HepG2 (cell line): Measurements from ENCODE around the gene DDX19B. TPM values are rescaled to one million over a fixed set of nuclear protein-coding genes. Genes with fewer than 3 reads are reported as not detected.

ENCODE experiments used
- AGO2 ChIP-seq: fragments of 200-400 bp; formaldehyde crosslinking; optimal IDR thresholded peaks from 2 replicates; pipeline ENCODE3; 2017; ENCODE audit warnings: mild to moderate bottlenecking, low read depth, low read length, moderate library complexity
- CEBPG ChIP-seq: IDR thresholded peaks from 2 replicates; pipeline ENCODE4 v1.6.1; 2016
- ETV6 ChIP-seq: sonication (generic); formaldehyde crosslinking; conservative IDR thresholded peaks from 2 replicates; pipeline ENCODE4 v1.4.0; 2020; ENCODE audit warnings: missing genetic modification reagents
- MAFF ChIP-seq: IDR thresholded peaks from 2 replicates; pipeline ENCODE4 v1.6.1; 2011; ENCODE audit warnings: low read depth, low read length, improper control_type of control experiment
- MAFK ChIP-seq, 2 experiments: IDR thresholded peaks in 1 of 2; conservative IDR thresholded peaks in 1 of 2; 2 replicates each; pipeline ENCODE4 v1.6.1; 2011; ENCODE audit warnings: improper control_type of control experiment in 2 of 2, low read length in 2 of 2
- MIER3 ChIP-seq: IDR thresholded peaks from 2 replicates; pipeline ENCODE4 v1.6.1; 2016; ENCODE audit warnings: missing compliant biosample characterization, borderline replicate concordance
- SMYD3 ChIP-seq: sonication (generic); formaldehyde crosslinking; IDR thresholded peaks from 2 replicates; pipeline ENCODE4 v1.8.1; 2023; ENCODE audit warnings: mild to moderate bottlenecking, missing genetic modification reagents
- SRY ChIP-seq: sonication (generic); formaldehyde crosslinking; IDR thresholded peaks from 2 replicates; pipeline ENCODE4 v1.8.0; 2022; ENCODE audit warnings: mild to moderate bottlenecking, missing genetic modification reagents
- TOE1 ChIP-seq: sonication (generic); formaldehyde crosslinking; IDR thresholded peaks from 2 replicates; pipeline ENCODE4 v1.4.0; 2020; ENCODE audit warnings: mild to moderate bottlenecking, missing genetic modification reagents
- YY1 ChIP-seq: IDR thresholded peaks from 2 replicates; pipeline ENCODE4 v1.6.1; 2011; ENCODE audit warnings: low read length, low read depth, moderate library complexity, mild to moderate bottlenecking; ENCODE audit not compliant: insufficient read depth, insufficient replicate concordance
- ZC3H4 ChIP-seq: sonication (generic); formaldehyde crosslinking; IDR thresholded peaks from 2 replicates; pipeline ENCODE4 v1.4.0; 2020; ENCODE audit warnings: missing genetic modification reagents, borderline replicate concordance
- ZNF20 ChIP-seq: sonication (generic); formaldehyde crosslinking; IDR thresholded peaks from 2 replicates; pipeline ENCODE4 v1.4.0; 2020; ENCODE audit warnings: mild to moderate bottlenecking, moderate library complexity, missing genetic modification reagents
- ZNF788 ChIP-seq: sonication (generic); formaldehyde crosslinking; IDR thresholded peaks from 2 replicates; pipeline ENCODE4 v1.5.0; 2020; ENCODE audit warnings: mild to moderate bottlenecking, missing genetic modification reagents, borderline replicate concordance
- ZNF83 ChIP-seq: sonication (generic); formaldehyde crosslinking; IDR thresholded peaks from 2 replicates; pipeline ENCODE4 v1.4.0; 2020; ENCODE audit warnings: missing genetic modification reagents, mild to moderate bottlenecking, borderline replicate concordance
- polyA plus RNA-seq, 8 experiments: library from polyadenylated mRNA; depleted of rRNA in 3 of 8; stranded (reverse) in 7 of 8; unstranded in 1 of 8; fragments of >200 nt; fragmentation: Illumina TruSeq in 4 of 8; extraction: Trizol in 4 of 8; gene quantifications; 2 replicates each; pipeline versions ENCODE4 v1.2.1 to v1.2.3, GENCODE V29; 2011 to 2016; ENCODE audit warnings: low read depth in 4 of 8, missing spikeins in 1 of 8, mixed read lengths in 1 of 8; ENCODE audit not compliant: insufficient read depth in 1 of 8
- total RNA-seq, 5 experiments: library from RNA; depleted of rRNA; stranded (reverse); fragments of >200 nt; fragmentation: Illumina TruSeq; extraction: Trizol; gene quantifications; 2 replicates each; pipeline ENCODE4 v1.2.3, GENCODE V29; 2016; ENCODE audit warnings: low read depth in 1 of 5
- TF ChIP-seq, protein P1 (sequence below): sonication (generic); formaldehyde crosslinking; IDR thresholded peaks from 2 replicates; pipeline ENCODE4 v1.5.0; 2020; ENCODE audit warnings: mild to moderate bottlenecking, missing genetic modification reagents, moderate library complexity
- TF ChIP-seq, protein P2 (sequence below): sonication (generic); formaldehyde crosslinking; IDR thresholded peaks from 2 replicates; pipeline ENCODE4 v1.8.1; 2023; ENCODE audit warnings: mild to moderate bottlenecking, missing genetic modification reagents
- TF ChIP-seq, protein P3 (sequence below): sonication (generic); formaldehyde crosslinking; IDR thresholded peaks from 2 replicates; pipeline ENCODE4 v1.5.0; 2020; ENCODE audit warnings: missing genetic modification reagents
- TF ChIP-seq, protein P4 (sequence below): sonication (generic); formaldehyde crosslinking; IDR thresholded peaks from 2 replicates; pipeline ENCODE4 v1.5.0; 2020; ENCODE audit warnings: mild to moderate bottlenecking, missing genetic modification reagents, borderline replicate concordance
- TF ChIP-seq, protein P5 (sequence below): IDR thresholded peaks from 2 replicates; pipeline ENCODE4 v1.6.1; 2016; ENCODE audit warnings: missing compliant biosample characterization, missing genetic modification reagents, borderline replicate concordance
- TF ChIP-seq, protein P6 (sequence below): sonication (generic); formaldehyde crosslinking; IDR thresholded peaks from 2 replicates; pipeline ENCODE4 v1.8.1; 2023; ENCODE audit warnings: mild to moderate bottlenecking, missing genetic modification reagents, borderline replicate concordance

The DDX19B gene
- total and polyA plus RNA-seq, 2 of the 13 experiments (the other 11 are each of a cell fraction or from before 2014, with no cell fraction given), result 36.2 to 40.0 TPM

DNA sequence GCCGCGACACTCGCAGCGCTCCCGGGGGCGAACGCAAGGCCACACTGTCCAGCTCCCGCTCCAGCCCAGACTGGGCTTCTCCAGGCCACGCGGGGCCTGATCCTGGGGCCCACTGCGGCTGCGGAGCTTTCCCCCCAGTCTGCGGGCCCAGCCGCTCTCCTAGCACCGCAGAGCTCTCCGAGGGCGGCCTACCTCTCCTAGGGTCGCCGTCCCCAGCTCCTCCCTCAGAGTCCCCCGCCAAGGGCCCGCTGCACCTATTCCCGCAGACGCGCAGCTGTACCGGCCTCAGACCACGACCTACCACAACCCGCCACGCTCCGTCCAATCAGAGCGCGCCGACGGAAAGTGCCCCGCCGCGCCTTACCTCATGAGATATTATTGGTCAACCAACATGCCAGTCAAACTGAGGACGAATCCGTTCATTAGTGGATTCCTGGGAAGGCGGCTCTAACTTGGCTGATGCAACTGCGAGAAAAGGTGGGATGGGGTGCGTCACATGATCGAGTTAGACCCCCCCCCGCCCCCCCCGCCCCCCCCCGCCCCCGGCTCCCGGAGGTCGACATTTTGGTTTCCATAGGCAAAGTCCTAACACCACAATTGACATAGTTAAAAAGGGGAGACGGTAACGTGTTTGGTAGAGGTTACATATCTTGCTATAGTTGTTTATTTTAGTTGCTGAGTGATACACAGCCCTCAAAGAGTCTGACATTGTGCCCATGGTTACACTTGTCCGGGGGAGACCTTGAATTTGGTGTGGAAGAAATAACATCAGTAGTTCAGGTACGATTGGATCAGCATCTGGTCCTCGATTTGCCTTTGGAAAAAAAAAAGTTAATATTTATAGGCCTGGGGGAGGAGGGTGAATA, 9.5 kb upstream of the DDX19B start, which contains the start of gene AARS1 (continued):
- TF ChIP-seq, protein P1, sequence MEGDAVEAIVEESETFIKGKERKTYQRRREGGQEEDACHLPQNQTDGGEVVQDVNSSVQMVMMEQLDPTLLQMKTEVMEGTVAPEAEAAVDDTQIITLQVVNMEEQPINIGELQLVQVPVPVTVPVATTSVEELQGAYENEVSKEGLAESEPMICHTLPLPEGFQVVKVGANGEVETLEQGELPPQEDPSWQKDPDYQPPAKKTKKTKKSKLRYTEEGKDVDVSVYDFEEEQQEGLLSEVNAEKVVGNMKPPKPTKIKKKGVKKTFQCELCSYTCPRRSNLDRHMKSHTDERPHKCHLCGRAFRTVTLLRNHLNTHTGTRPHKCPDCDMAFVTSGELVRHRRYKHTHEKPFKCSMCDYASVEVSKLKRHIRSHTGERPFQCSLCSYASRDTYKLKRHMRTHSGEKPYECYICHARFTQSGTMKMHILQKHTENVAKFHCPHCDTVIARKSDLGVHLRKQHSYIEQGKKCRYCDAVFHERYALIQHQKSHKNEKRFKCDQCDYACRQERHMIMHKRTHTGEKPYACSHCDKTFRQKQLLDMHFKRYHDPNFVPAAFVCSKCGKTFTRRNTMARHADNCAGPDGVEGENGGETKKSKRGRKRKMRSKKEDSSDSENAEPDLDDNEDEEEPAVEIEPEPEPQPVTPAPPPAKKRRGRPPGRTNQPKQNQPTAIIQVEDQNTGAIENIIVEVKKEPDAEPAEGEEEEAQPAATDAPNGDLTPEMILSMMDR (CRISPR knock-in tag), result peak; percentile 16; the same call in 1 of the 2 replicates
- TF ChIP-seq ZNF788 (CRISPR knock-in tag) (peak; percentile 94), ZNF20 (no peak), ETV6 (CRISPR knock-in tag) (peak; percentile 49; the same call in 1 of the 2 replicates), YY1 (no peak), CEBPG (CRISPR knock-in tag) (peak; percentile 99), MAFK (conservative IDR thresholded peaks at IDR 0.05 in 1 of 2, IDR thresholded peaks at IDR 0.05 in 1 of 2; ENCODE audit: low read length in 2 of 2) (no peak), AGO2 (peak; percentile 87), MAFF (no peak), ZC3H4 (no peak; the same call in 1 of the 2 replicates), ZNF83 (peak; percentile 75; the same call in 1 of the 2 replicates), SMYD3 (CRISPR knock-in tag) (no peak), TOE1 (CRISPR knock-in tag) (peak; percentile 81; the same call in 1 of the 2 replicates), SRY (CRISPR knock-in tag) (no peak; the same call in 1 of the 2 replicates), MIER3 (CRISPR knock-in tag) (peak; percentile 74; the same call in 1 of the 2 replicates)
- TF ChIP-seq, protein P2, sequence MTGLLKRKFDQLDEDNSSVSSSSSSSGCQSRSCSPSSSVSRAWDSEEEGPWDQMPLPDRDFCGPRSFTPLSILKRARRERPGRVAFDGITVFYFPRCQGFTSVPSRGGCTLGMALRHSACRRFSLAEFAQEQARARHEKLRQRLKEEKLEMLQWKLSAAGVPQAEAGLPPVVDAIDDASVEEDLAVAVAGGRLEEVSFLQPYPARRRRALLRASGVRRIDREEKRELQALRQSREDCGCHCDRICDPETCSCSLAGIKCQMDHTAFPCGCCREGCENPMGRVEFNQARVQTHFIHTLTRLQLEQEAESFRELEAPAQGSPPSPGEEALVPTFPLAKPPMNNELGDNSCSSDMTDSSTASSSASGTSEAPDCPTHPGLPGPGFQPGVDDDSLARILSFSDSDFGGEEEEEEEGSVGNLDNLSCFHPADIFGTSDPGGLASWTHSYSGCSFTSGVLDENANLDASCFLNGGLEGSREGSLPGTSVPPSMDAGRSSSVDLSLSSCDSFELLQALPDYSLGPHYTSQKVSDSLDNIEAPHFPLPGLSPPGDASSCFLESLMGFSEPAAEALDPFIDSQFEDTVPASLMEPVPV (CRISPR knock-in tag), result 0 out of 2 replicates have a peak, but pooled peaks have one; percentile 82
- TF ChIP-seq, protein P3, sequence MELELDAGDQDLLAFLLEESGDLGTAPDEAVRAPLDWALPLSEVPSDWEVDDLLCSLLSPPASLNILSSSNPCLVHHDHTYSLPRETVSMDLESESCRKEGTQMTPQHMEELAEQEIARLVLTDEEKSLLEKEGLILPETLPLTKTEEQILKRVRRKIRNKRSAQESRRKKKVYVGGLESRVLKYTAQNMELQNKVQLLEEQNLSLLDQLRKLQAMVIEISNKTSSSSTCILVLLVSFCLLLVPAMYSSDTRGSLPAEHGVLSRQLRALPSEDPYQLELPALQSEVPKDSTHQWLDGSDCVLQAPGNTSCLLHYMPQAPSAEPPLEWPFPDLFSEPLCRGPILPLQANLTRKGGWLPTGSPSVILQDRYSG (CRISPR knock-in tag), result no peak; the same call in 1 of the 2 replicates
- TF ChIP-seq, protein P4, sequence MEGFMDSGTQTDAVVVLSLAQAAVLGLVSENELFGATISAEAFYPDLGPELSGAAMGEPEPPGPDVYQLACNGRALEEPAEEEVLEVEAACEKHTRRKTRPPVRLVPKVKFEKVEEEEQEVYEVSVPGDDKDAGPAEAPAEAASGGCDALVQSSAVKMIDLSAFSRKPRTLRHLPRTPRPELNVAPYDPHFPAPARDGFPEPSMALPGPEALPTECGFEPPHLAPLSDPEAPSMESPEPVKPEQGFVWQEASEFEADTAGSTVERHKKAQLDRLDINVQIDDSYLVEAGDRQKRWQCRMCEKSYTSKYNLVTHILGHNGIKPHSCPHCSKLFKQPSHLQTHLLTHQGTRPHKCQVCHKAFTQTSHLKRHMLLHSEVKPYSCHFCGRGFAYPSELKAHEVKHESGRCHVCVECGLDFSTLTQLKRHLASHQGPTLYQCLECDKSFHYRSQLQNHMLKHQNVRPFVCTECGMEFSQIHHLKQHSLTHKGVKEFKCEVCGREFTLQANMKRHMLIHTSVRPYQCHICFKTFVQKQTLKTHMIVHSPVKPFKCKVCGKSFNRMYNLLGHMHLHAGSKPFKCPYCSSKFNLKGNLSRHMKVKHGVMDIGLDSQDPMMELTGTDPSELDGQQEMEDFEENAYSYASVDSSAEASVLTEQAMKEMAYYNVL (CRISPR knock-in tag), result 0 out of 2 replicates have a peak, but pooled peaks have one; percentile 38
- TF ChIP-seq, protein P5, sequence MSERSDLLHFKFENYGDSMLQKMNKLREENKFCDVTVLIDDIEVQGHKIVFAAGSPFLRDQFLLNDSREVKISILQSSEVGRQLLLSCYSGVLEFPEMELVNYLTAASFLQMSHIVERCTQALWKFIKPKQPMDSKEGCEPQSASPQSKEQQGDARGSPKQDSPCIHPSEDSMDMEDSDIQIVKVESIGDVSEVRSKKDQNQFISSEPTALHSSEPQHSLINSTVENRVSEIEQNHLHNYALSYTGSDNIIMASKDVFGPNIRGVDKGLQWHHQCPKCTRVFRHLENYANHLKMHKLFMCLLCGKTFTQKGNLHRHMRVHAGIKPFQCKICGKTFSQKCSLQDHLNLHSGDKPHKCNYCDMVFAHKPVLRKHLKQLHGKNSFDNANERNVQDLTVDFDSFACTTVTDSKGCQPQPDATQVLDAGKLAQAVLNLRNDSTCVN (CRISPR knock-in tag), result peak; percentile 83; the same call in 1 of the 2 replicates
- TF ChIP-seq, protein P6, sequence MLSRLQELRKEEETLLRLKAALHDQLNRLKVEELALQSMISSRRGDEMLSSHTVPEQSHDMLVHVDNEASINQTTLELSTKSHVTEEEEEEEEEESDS (CRISPR knock-in tag), result no peak; the same call in 1 of the 2 replicates
